Measurements from ENCODE around the gene PRDM4.

PRDM4 gene

GRCh38 chr12:107684029-107684795 is 76.7 kb downstream of the PRDM4 start:
- WGBS, result 94% methylated on average over 1 of the region's 3 CpGs
- peak overlapping the region in 1 of 2 experiments; percentile 100 for H3K4me3 ChIP-seq (ENCODE audit: insufficient read depth in 1 of 2, low read depth in 1 of 2, low read length in 2 of 2)
- H3K36me3 ChIP-seq (ENCODE audit: control insufficient read depth in 1 of 2, insufficient read depth in 2 of 2, low read depth in 1 of 2, low read length in 2 of 2), result peaks cover 4 to 11% of the 10 kb centered on the region in 2 experiments
- peak; percentile 1 for DNase-seq
- H2BK120ac ChIP-seq (ENCODE audit: low read depth, low read length), result no peak overlapping the region
- peaks cover 9 to 16% of the 10 kb centered on the region in 2 experiments for H3K27me3 ChIP-seq (ENCODE audit: control insufficient read depth in 1 of 2, insufficient read depth in 1 of 2, low read length in 2 of 2)
- H3K4me1 ChIP-seq (ENCODE audit: control insufficient read depth, insufficient read depth, low read depth, low read length), result peaks cover 7% of the 10 kb centered on the region
- no peak overlapping the region for H4K91ac ChIP-seq (ENCODE audit: low read length)
- H3K27ac ChIP-seq (ENCODE audit: low read length, poor library complexity, severe bottlenecking), result peak overlapping the region; percentile 3
- H3K9ac ChIP-seq (ENCODE audit: low read length), result peak overlapping the region; percentile 99
- no peak overlapping the region for H3K14ac ChIP-seq (ENCODE audit: low read length in 2 of 2)
- no peak overlapping the region for H2BK5ac ChIP-seq (ENCODE audit: low read depth, low read length, poor library complexity, severe bottlenecking)
- H3K18ac ChIP-seq (ENCODE audit: low read depth in 1 of 2, low read length in 2 of 2), result no peak overlapping the region
- H3K4me2 ChIP-seq (ENCODE audit: low read length, poor library complexity, severe bottlenecking), result no peak overlapping the region
- H3K23ac ChIP-seq (ENCODE audit: low read length in 2 of 2), result no peak overlapping the region
- H3K79me1 ChIP-seq (replicated peaks; ENCODE audit: low read length, poor library complexity, severe bottlenecking), result peaks cover 4% of the 10 kb centered on the region
- no peak overlapping the region for H2BK12ac ChIP-seq (ENCODE audit: low read length in 2 of 2)
- no peak overlapping the region for H3K4ac ChIP-seq (ENCODE audit: low read depth in 1 of 2, low read length in 2 of 2)
- H2AK5ac ChIP-seq (ENCODE audit: low read length, severe bottlenecking), result no peak overlapping the region
- H2AFZ ChIP-seq (ENCODE audit: low read depth, low read length), result peak overlapping the region; percentile 3
- H3K9me3 ChIP-seq (ENCODE audit: control insufficient read depth, low read length), result no peaks in the 10 kb centered on the region
- no peak overlapping the region for H2BK15ac ChIP-seq (ENCODE audit: low read depth, poor library complexity, severe bottlenecking)
- H4K8ac ChIP-seq (ENCODE audit: low read length), result peak overlapping the region; percentile 58
